ENCODE data around the gene RBPJL.

RBPJL gene

DNA sequence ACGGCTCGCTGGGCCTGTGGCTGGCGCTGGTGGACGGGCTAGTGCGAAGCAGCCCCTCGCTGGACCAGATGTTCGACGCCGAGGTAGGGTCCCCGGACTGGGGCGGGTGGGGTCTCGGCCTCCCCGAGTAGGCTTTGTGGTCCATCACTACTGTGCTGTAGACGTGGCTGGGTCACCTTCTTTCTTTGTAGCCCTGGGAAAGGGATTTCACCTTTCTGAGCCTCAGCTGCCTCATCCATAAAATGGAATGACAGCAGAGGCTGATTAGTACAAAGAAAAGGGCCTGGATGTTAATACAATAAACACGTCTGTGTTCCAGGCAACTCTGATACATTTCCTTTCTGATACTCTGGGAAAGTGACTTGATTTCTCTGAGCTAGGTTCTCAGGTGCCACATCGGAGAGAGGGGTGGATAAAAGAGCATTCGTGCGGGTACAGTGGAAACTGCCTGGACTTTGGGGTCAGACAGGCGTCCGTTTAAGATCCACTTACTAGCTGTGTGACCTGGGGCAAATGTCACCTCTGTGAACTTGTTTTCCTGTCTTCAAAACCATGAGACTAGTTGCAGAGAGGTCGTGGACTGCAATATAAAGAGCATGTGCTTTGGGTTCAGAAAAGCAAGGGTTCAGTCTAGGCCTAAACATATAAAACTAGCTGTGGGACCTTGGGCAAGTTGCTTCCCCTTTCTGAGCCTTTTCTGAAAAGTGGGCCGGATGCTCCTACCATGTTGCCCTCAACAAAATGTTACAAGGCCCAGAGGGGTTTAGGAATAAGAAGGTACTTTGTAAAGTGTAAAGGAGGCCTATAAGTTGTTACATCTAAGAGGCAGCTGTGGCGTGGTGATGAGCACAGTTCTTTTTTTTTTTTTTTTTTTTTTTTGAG, 57.2 kb downstream of the RBPJL start:
- no peak for DNase-seq

DNA sequence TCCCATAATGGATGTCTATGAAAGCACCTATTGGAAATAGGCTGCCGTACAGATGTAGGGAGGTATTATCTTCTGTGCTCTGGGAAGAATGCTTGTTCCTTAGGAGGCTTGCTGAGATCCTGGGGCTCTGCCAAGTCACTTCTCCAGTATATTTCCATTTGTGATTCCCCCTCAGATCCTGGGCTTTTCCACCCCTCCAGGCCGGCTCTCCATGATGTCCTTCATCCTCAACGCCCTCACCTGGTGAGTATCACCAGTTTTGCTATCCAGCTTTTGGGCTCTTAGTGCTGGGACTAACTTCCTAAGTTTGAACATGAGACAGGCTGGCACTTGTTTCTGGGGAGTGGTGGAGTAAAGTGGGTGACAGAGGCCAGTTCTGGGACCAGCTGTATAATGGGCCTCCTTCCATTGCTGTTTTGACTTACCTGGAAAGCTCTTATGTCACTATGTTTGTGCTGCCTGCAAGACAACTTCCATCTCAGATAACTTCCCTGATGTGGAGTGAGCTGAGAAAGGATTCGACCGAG, 58.9 kb downstream of the RBPJL start:
- DNase-seq, result no peak

- no peak for DNase-seq
Measured at GRCh38 chr20:45366192-45366591, 59.6 kb downstream of the RBPJL start.

DNA sequence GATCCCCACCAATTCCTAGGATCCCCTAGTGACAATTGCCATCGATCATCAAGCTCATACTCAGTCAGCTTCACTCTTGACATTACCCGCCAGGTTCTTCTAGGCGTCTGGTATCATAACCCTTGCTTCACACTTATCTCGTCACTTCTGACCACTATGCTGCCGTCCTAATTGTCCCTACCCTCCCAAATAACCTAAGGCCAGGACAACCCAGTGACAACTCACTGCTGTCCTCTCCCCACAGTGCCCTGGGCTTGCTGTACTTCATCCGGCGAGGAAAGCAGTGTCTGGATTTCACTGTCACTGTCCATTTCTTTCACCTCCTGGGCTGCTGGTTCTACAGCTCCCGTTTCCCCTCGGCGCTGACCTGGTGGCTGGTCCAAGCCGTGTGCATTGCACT, 60.0 kb downstream of the RBPJL start:
- no peak for DNase-seq

DNA sequence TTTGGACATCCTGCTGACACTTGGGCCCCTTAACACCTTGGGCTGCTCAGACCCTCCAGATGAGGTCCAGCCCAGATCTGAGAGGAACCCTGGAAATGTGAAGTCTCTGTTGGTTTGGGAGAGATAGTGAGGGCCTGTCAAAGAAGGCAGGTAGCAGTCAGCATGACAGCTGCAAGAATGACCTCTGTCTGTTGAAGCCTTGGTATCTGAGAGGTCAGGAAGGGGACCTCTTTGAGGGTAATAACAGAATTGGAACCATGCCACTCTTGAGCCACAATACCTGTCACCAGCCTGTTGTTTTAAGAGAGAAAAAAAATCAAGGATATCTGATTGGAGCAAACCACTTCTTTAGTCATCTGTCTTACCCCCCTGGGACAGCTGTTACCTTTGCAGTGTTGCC, 60.5 kb downstream of the RBPJL start:
- no peak for DNase-seq

All from stimulated activated CD4-positive, alpha-beta T cell treated with anti-CD3 and anti-CD28 coated beads, Interleukin-4, amount 100 ng/mL, for 4 hours (primary cell).